ENCODE results near the gene GIT2.
A peak's percentile ranks its signal among the peaks of the same experiment; 100 is the strongest.

The GIT2 gene

GRCh38 chr12:109890620-109891170 is 105.5 kb downstream of the GIT2 start:
- no peak for DNase-seq (ENCODE audit: low spot score)

DNA sequence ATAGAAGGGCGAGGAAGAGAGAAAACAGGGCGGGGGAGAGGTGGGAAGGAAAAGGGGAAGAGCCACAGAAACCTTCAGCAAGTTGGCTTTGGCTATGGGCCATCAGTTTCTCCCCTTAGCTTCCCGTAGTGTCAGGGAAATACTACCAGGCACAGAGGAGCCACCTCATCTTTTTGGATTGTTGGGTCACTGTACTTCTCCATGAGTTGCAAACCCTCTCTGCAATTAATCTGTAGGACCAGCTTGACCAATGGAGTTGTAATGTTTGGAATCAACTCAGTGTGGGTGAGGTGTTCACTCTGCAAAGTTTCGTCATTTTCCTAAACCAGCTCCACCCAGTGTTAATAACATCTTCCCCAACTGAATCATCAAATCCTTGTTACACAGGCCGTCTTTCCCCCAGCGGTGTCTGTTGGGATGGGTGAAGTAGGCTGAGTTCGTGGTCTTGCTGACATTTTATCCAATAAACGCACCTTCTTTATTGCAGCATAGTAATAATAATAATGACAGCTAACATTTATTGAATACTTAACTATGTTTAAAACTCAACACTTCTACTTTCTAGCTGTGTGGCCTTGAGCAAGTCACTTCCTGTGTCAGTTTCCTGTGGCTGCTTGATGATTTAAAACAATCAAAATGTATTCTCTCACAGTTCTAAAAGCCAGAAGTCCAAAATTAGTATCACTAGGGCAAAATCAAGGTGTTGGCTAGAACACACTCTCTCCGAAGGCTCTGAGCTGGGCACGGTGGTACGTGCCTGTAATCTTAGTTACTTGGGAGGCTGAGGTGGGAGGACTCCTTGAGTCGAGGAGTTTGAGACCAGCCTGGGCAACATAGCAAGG is 107.8 kb downstream of the GIT2 start:
- DNase-seq (ENCODE audit: low spot score) = no peak

- no peak for DNase-seq (ENCODE audit: low spot score)
Measured at GRCh38 chr12:109885616-109886015, 110.6 kb downstream of the GIT2 start.

DNA sequence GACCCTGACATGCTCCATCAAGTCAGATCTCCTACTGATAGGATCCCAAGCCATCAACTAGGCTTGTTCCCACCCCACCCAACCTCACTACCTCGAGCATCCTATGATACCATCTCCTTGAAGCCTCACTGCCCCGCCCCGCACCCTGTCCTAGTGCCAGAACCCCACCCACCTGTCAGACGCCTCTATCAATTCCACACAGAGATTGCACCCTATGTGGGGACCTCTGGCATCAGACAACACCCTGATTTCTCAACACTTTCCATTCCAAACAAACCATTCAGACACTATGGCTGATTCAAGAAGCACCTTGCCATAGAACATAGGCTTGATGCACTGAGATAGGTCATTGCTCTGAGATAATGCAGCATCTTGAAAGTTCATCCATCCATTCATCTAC is 112.7 kb downstream of the GIT2 start:
- no peak for DNase-seq (ENCODE audit: low spot score)

DNA sequence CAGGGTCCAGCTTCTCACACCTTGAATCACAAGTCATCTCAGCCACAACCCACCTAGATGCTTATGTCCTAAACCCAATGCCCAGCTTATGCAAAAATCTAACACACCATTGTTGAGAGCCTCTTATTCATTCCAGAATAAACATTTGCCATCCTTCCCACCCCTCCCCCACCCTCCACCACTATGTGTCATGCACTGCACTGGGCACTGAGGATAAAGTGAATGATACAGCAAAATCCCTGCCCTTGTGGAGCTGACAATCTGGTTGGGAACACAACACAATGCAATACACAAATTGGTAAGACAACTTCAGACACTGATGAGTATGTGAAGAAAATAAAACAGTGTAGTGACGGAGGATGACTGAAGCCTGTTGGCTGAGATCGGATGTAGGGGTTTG is 114.4 kb downstream of the GIT2 start:
- no peak for DNase-seq (ENCODE audit: low spot score)

GRCh38 chr12:109880938-109881337 is 115.2 kb downstream of the GIT2 start:
- peak; percentile 16 for DNase-seq (ENCODE audit: low spot score)

GRCh38 chr12:109880043-109880931 is 115.9 kb downstream of the GIT2 start, which contains the start of gene GLTP:
Gene GLTP (minus strand): TSS chr12:109880541. CDS start chr12:109880374, 167 bp downstream.
- DNase-seq (ENCODE audit: low spot score) = peak; percentile 77
